ENCODE data around the gene TBCE.

- TF ChIP-seq POLR2AphosphoS5 (IDR thresholded peaks at IDR 0.05) (no peak), CTCF (IDR thresholded peaks at IDR 0.05; ENCODE audit: poor library complexity, severe bottlenecking) (no peak), EZH2 (IDR thresholded peaks at IDR 0.05; ENCODE audit: borderline replicate concordance, insufficient read depth, low read length, poor library complexity, severe bottlenecking) (no peak), SMC3 (conservative IDR thresholded peaks at IDR 0.05; ENCODE audit: poor library complexity) (no peak)
Observed at GRCh38 chr1:235441159-235441685, 74.0 kb downstream of the TBCE start.

Measured in neural cell (in vitro differentiated cells).